HepG2 (cell line): Measurements from ENCODE around the gene CRTC2. TPM values are rescaled to one million over a fixed set of nuclear protein-coding genes. Genes with fewer than 3 reads are reported as not detected.

Experiments used
- FOXO1 ChIP-seq: sonication (generic); formaldehyde crosslinking; IDR thresholded peaks from 2 replicates; pipeline ENCODE4 v1.4.0; 2020; ENCODE audit warnings: missing genetic modification reagents
- GTF2F1 ChIP-seq: fragments of 150-350 bp; IDR thresholded peaks from 2 replicates; pipeline ENCODE4 v1.6.1; 2014; ENCODE audit warnings: low read length
- KMT2B ChIP-seq: IDR thresholded peaks from 2 replicates; pipeline ENCODE4 v1.6.1; 2016; ENCODE audit warnings: missing genetic modification reagents, missing compliant biosample characterization
- MAFG ChIP-seq: sonication (generic); formaldehyde crosslinking; IDR thresholded peaks from 2 replicates; pipeline ENCODE4 v1.5.1; 2020; ENCODE audit warnings: mild to moderate bottlenecking, missing genetic modification reagents
- MYNN ChIP-seq: sonication (generic); formaldehyde crosslinking; IDR thresholded peaks from 2 replicates; pipeline ENCODE4 v1.4.0; 2020; ENCODE audit warnings: mild to moderate bottlenecking, low read depth, missing genetic modification reagents
- NFYC ChIP-seq: IDR thresholded peaks from 2 replicates; pipeline ENCODE4 v1.6.1; 2016; ENCODE audit warnings: missing genetic modification reagents, missing compliant biosample characterization
- PAX8 ChIP-seq: sonication (generic); formaldehyde crosslinking; IDR thresholded peaks from 2 replicates; pipeline ENCODE4 v1.8.0; 2022; ENCODE audit warnings: mild to moderate bottlenecking, missing genetic modification reagents, borderline replicate concordance
- TBL1XR1 ChIP-seq: fragments of 150-350 bp; IDR thresholded peaks from 2 replicates; pipeline ENCODE4 v1.6.1; 2014; ENCODE audit warnings: borderline replicate concordance, low read length; ENCODE audit not compliant: partially characterized antibody
- ZNF326 ChIP-seq: sonication (generic); formaldehyde crosslinking; IDR thresholded peaks from 2 replicates; pipeline ENCODE4 v1.4.0; 2020; ENCODE audit warnings: missing genetic modification reagents, borderline replicate concordance
- ZNF570 ChIP-seq: sonication (generic); formaldehyde crosslinking; IDR thresholded peaks from 2 replicates; pipeline ENCODE4 v1.4.0; 2020; ENCODE audit warnings: mild to moderate bottlenecking, missing genetic modification reagents, borderline replicate concordance
- polyA plus RNA-seq, 8 experiments: library from polyadenylated mRNA; depleted of rRNA in 3 of 8; stranded (reverse) in 7 of 8; unstranded in 1 of 8; fragments of >200 nt; fragmentation: Illumina TruSeq in 4 of 8; extraction: Trizol in 4 of 8; gene quantifications; 2 replicates each; pipeline versions ENCODE4 v1.2.1 to v1.2.3, GENCODE V29; 2011 to 2016; ENCODE audit warnings: low read depth in 4 of 8, missing spikeins in 1 of 8, mixed read lengths in 1 of 8; ENCODE audit not compliant: insufficient read depth in 1 of 8
- total RNA-seq, 5 experiments: library from RNA; depleted of rRNA; stranded (reverse); fragments of >200 nt; fragmentation: Illumina TruSeq; extraction: Trizol; gene quantifications; 2 replicates each; pipeline ENCODE4 v1.2.3, GENCODE V29; 2016; ENCODE audit warnings: low read depth in 1 of 5
- TF ChIP-seq, protein P1 (sequence below): sonication (generic); formaldehyde crosslinking; IDR thresholded peaks from 2 replicates; pipeline ENCODE4 v1.9.0; 2021; ENCODE audit warnings: mild to moderate bottlenecking, missing genetic modification reagents
- TF ChIP-seq, protein P2 (sequence below): sonication (generic); formaldehyde crosslinking; IDR thresholded peaks from 2 replicates; pipeline ENCODE4 v1.4.0; 2020; ENCODE audit warnings: mild to moderate bottlenecking, missing genetic modification reagents
- TF ChIP-seq, protein P3 (sequence below): IDR thresholded peaks from 2 replicates; pipeline ENCODE4 v1.6.1; 2016; ENCODE audit warnings: low read depth
- TF ChIP-seq, protein P4 (sequence below): sonication (generic); formaldehyde crosslinking; IDR thresholded peaks from 2 replicates; pipeline ENCODE4 v1.4.0; 2020; ENCODE audit warnings: low read depth, missing genetic modification reagents
- TF ChIP-seq, protein P5 (sequence below): IDR thresholded peaks from 2 replicates; pipeline ENCODE4 v1.6.1; 2012; ENCODE audit warnings: low read depth, low read length, improper control_type of control experiment

The CRTC2 gene
- total and polyA plus RNA-seq, 2 of the 13 experiments (the other 11 are each of a cell fraction or from before 2014, with no cell fraction given): 6.1 to 26.7 TPM

DNA sequence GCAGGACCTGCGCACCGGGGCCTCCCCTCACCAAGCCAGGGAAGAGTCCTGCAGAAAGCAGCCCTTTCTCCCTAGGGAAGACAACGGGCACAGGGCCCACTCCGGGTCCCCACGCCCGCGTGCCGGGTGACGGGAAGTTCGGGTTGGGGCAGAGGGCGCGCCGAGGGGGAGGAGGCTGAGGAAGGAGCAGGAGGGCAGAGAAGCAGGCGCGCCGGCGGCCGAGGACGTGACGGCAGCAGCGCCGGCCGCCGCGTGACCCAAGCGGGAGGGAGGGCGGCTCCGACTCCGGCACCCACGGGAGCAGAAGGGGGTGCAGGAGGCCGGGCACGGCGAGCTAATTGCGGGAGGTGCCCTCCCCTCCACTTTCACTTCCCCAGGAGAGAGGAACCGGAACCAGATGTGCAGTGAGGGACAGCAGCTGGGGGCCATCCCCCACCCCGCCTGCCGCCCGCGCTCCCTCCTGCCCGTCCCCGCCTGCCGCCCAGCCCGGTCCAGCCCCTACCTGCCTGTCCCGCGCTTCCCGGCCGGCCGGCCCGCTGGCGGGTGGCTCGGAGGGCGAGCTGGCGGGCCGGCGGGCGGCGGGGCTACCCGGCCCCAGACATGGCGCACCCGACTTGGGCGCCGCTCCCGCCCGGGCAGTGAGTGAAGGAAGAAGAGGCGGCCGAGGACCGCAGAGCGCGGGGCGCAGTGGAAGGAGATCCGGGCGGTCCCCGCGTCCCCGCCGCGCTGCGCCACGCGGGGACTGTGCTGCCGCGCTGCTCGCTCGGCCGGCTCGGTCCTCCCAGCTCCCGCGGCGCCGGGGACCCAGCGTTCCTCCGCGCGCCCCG, 12.4 kb downstream of the CRTC2 start (continued):
- no peak for TF ChIP-seq TBL1XR1
- TF ChIP-seq MAFG: no peak
- TF ChIP-seq, protein P1, sequence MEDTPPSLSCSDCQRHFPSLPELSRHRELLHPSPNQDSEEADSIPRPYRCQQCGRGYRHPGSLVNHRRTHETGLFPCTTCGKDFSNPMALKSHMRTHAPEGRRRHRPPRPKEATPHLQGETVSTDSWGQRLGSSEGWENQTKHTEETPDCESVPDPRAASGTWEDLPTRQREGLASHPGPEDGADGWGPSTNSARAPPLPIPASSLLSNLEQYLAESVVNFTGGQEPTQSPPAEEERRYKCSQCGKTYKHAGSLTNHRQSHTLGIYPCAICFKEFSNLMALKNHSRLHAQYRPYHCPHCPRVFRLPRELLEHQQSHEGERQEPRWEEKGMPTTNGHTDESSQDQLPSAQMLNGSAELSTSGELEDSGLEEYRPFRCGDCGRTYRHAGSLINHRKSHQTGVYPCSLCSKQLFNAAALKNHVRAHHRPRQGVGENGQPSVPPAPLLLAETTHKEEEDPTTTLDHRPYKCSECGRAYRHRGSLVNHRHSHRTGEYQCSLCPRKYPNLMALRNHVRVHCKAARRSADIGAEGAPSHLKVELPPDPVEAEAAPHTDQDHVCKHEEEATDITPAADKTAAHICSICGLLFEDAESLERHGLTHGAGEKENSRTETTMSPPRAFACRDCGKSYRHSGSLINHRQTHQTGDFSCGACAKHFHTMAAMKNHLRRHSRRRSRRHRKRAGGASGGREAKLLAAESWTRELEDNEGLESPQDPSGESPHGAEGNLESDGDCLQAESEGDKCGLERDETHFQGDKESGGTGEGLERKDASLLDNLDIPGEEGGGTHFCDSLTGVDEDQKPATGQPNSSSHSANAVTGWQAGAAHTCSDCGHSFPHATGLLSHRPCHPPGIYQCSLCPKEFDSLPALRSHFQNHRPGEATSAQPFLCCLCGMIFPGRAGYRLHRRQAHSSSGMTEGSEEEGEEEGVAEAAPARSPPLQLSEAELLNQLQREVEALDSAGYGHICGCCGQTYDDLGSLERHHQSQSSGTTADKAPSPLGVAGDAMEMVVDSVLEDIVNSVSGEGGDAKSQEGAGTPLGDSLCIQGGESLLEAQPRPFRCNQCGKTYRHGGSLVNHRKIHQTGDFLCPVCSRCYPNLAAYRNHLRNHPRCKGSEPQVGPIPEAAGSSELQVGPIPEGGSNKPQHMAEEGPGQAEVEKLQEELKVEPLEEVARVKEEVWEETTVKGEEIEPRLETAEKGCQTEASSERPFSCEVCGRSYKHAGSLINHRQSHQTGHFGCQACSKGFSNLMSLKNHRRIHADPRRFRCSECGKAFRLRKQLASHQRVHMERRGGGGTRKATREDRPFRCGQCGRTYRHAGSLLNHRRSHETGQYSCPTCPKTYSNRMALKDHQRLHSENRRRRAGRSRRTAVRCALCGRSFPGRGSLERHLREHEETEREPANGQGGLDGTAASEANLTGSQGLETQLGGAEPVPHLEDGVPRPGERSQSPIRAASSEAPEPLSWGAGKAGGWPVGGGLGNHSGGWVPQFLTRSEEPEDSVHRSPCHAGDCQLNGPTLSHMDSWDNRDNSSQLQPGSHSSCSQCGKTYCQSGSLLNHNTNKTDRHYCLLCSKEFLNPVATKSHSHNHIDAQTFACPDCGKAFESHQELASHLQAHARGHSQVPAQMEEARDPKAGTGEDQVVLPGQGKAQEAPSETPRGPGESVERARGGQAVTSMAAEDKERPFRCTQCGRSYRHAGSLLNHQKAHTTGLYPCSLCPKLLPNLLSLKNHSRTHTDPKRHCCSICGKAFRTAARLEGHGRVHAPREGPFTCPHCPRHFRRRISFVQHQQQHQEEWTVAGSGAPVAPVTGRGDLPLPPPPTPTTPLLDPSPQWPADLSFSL (CRISPR knock-in tag): 0 out of 2 replicates have a peak, but pooled peaks have one; percentile 20
- TF ChIP-seq PAX8 (CRISPR knock-in tag): no peak
- peak; percentile 30; the same call in 1 of the 2 replicates for TF ChIP-seq KMT2B (CRISPR knock-in tag)
- TF ChIP-seq FOXO1 (CRISPR knock-in tag): no peak
- TF ChIP-seq, protein P2, sequence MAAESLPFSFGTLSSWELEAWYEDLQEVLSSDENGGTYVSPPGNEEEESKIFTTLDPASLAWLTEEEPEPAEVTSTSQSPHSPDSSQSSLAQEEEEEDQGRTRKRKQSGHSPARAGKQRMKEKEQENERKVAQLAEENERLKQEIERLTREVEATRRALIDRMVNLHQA: no peak
- no peak for TF ChIP-seq ZNF326 (CRISPR knock-in tag)
- TF ChIP-seq, protein P3, sequence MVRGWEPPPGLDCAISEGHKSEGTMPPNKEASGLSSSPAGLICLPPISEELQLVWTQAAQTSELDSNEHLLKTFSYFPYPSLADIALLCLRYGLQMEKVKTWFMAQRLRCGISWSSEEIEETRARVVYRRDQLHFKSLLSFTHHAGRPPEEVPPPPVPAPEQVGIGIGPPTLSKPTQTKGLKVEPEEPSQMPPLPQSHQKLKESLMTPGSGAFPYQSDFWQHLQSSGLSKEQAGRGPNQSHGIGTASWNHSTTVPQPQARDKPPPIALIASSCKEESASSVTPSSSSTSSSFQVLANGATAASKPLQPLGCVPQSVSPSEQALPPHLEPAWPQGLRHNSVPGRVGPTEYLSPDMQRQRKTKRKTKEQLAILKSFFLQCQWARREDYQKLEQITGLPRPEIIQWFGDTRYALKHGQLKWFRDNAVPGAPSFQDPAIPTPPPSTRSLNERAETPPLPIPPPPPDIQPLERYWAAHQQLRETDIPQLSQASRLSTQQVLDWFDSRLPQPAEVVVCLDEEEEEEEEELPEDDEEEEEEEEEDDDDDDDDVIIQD (CRISPR knock-in tag): no peak
- no peak for TF ChIP-seq MYNN (CRISPR knock-in tag)
- TF ChIP-seq, protein P4, sequence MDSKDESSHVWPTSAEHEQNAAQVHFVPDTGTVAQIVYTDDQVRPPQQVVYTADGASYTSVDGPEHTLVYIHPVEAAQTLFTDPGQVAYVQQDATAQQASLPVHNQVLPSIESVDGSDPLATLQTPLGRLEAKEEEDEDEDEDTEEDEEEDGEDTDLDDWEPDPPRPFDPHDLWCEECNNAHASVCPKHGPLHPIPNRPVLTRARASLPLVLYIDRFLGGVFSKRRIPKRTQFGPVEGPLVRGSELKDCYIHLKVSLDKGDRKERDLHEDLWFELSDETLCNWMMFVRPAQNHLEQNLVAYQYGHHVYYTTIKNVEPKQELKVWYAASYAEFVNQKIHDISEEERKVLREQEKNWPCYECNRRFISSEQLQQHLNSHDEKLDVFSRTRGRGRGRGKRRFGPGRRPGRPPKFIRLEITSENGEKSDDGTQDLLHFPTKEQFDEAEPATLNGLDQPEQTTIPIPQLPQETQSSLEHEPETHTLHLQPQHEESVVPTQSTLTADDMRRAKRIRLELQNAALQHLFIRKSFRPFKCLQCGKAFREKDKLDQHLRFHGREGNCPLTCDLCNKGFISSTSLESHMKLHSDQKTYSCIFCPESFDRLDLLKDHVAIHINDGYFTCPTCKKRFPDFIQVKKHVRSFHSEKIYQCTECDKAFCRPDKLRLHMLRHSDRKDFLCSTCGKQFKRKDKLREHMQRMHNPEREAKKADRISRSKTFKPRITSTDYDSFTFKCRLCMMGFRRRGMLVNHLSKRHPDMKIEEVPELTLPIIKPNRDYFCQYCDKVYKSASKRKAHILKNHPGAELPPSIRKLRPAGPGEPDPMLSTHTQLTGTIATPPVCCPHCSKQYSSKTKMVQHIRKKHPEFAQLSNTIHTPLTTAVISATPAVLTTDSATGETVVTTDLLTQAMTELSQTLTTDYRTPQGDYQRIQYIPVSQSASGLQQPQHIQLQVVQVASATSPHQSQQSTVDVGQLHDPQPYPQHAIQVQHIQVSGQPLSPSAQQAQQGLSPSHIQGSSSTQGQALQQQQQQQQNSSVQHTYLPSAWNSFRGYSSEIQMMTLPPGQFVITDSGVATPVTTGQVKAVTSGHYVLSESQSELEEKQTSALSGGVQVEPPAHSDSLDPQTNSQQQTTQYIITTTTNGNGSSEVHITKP (CRISPR knock-in tag): no peak
- TF ChIP-seq NFYC (CRISPR knock-in tag): no peak; the same call in 1 of the 2 replicates
- no peak for TF ChIP-seq ZNF570
- TF ChIP-seq GTF2F1: no peak
- TF ChIP-seq, protein P5, sequence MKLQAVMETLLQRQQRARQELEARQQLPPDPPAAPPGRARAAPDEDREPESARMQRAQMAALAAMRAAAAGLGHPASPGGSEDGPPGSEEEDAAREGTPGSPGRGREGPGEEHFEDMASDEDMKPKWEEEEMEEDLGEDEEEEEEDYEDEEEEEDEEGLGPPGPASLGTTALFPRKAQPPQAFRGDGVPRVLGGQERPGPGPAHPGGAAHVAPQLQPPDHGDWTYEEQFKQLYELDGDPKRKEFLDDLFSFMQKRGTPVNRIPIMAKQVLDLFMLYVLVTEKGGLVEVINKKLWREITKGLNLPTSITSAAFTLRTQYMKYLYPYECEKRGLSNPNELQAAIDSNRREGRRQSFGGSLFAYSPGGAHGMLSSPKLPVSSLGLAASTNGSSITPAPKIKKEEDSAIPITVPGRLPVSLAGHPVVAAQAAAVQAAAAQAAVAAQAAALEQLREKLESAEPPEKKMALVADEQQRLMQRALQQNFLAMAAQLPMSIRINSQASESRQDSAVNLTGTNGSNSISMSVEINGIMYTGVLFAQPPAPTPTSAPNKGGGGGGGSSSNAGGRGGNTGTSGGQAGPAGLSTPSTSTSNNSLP: no peak
